HT1080 (cell line): ENCODE results near the gene CALCA. TPM values are rescaled to one million over a fixed set of nuclear protein-coding genes. Genes with fewer than 3 reads are reported as not detected.
A peak's percentile ranks its signal among the peaks of the same experiment; 100 is the strongest.
"Not testable (repeated sequence)": the region's sequence is repeated elsewhere in the genome, so short reads cannot be mapped to it uniquely, and the experiment has no call there.

Experiments
- DNase-seq: peaks from one replicate; pipeline ENCODE4 v3.0.0-alpha.2; 2015; ENCODE audit warnings: low read depth
- polyA plus RNA-seq, 2 experiments: library from polyadenylated mRNA; depleted of rRNA; stranded (reverse); fragments of >200 nt; gene quantifications; 2 replicates each; pipeline ENCODE4 v1.2.3, GENCODE V29; 2015
- total RNA-seq: library from RNA; depleted of rRNA; stranded (reverse); fragments of >200 nt; shearing (Covaris generic); gene quantifications from 2 replicates; pipeline ENCODE4 v1.2.3, GENCODE V29; 2014; rRNA removed

Gene CALCA, protein sequence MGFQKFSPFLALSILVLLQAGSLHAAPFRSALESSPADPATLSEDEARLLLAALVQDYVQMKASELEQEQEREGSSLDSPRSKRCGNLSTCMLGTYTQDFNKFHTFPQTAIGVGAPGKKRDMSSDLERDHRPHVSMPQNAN
- total RNA-seq: not detected in 2 replicates
- polyA plus RNA-seq (2015; cell fraction: cytosol; rRNA removed): not detected in 2 replicates
- not detected in 2 replicates for polyA plus RNA-seq (2015; cell fraction: nucleus; rRNA removed)

- DNase-seq: no peak
These were observed at the start of gene CALCA for GRCh38 chr11:14971865-14972580. TSS of gene CALCA (minus strand) at chr11:14972351. CDS start at chr11:14971192, 1,159 bp downstream.

- DNase-seq: no peak
These were observed 44.0 kb upstream of the CALCA start for GRCh38 chr11:15016200-15016599.

DNA sequence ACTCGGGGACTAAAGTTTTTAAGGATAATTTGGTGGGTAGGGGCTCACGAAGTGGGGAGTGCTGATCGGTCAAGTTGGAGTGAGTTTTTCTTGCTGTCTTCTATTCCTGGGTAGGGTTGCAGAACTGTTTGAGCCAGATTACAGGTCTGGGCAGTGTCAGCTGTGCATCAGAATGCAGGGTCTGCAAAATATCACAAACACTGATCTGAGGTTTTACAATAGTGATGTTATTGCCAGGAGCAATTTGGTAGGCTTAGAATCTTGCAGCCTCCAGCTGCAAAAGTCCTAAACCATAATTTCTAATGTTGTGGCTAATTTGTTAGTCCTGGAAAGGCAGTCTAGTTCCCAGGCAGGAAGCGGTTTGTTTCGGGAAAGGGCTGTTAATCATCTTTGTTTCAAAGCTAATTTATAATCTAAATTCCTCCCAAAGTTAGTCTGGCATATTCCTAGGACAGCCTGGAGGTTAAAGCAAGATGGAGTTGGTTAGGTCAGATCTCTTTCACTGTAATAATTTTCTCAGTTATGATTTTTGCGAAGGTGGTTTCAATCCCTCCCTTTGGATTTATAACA, 39.7 kb upstream of the CALCA start:
- DNase-seq: no peak

GRCh38 chr11:15010865-15011264, 38.7 kb upstream of the CALCA start:
- no peak for DNase-seq

GRCh38 chr11:15006139-15006759, 34.1 kb upstream of the CALCA start:
- peak; percentile 54 for DNase-seq

GRCh38 chr11:14988133-14988532, 16.0 kb upstream of the CALCA start:
- DNase-seq: not testable (repeated sequence)

- DNase-seq: no peak
These were observed 9.4 kb upstream of the CALCA start for GRCh38 chr11:14981507-14981906.

DNA sequence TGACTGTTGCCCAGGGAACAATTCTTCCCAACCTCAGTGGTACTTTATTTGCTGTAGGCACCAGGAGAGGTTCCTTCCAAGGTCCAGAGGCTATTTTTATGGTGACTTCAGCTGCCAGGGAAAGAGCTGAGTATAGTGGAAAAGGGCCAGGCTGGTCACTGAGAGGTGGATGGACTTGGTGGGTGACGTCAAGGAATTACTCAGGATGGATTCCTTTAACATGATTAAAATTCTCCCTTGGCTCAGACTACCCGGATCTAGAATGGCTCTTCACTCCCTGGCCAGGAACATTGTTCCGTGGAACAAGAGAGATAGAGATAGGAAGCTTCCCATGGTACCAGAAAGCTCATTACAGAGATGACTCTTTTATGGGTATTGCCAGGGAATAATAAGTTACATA, 8.7 kb upstream of the CALCA start:
- DNase-seq: peak; percentile 61

- DNase-seq: no peak
These were observed 5.1 kb upstream of the CALCA start for GRCh38 chr11:14977101-14977880.

- no peak for DNase-seq
These were observed 3.1 kb upstream of the CALCA start for GRCh38 chr11:14975252-14975587.

GRCh38 chr11:14974515-14975251, 2.5 kb upstream of the CALCA start:
- peak; percentile 29 for DNase-seq

- DNase-seq: no peak
These were observed 1.7 kb upstream of the CALCA start for GRCh38 chr11:14973621-14974514.

GRCh38 chr11:14972581-14973495, 687 bp upstream of the CALCA start:
- DNase-seq: no peak

GRCh38 chr11:14969901-14970323, 2.2 kb downstream of the CALCA start:
- DNase-seq: peak; percentile 49

DNA sequence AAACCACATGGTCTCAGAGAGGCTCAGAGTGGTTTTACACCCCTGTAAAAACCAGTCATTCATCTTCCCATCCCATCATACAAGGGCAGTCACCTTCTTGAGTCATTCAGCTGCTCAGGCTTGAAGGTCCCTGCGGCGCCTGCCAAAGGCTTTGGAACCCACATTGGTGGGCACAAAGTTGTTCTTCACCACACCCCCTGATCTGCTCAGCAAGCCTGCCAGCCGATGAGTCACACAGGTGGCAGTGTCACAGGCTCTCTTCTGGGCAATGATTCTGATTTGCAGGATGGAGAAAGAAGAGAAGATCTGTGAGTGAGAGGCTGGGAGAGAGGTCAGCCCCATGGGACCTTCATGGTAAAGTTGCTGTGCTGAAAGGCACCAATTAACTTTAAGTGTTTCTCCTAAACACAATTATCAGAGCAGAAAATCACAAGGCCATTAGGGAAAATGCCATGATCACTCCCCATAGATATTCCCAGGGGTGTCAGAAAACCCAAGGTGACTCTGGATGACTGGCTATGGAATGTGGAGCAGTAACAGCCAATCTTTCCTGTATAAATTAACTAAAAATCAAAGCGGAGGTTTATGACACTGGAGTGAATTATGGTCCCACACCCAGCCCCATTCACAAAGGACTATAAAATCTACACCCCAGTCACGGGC, 4.4 kb downstream of the CALCA start:
- no peak for DNase-seq

DNA sequence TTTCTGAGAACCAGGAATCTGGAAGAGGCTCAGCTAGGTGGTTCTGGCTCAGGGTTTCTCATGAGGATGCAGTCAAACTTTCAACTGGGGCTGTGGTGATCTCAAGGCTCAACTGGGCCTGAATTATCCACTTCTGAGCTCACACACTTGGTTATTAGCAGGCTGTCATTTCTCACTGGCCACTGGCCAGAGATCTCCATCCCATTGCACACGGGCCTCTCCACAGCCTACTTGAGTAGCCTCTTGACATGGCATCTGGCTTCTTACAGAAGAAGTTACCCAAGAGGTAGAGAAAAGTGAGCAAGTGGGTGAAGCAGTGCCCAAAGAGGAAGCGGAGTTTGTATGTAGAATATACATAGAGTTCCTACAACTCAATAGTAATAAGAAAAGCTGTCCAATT, 16.0 kb downstream of the CALCA start:
- DNase-seq: no peak

- no peak for DNase-seq
These were observed 17.6 kb downstream of the CALCA start for GRCh38 chr11:14954581-14954980.

DNA sequence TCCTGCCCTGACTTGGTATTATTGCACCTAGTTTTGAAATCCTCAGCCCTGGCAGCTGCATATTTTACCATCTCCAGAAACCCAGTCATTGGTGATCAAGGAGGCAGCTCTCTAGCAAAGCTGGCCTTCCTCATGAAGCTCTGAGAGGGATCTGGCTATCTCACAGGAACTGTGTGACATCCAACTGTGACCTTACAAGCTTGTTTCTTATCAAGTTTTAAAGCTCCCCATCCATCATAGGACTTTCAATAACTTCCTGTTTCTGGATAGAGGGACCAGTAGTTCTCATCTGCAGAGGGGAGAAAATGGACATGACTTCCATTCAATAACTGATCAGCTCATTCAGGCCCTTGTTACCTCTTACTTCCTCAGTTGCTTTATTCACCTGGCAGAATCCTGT, 18.2 kb downstream of the CALCA start:
- no peak for DNase-seq
